Uterus (tissue), 2 donors: ENCODE measurements around the gene TMBIM1.

ENCODE experiments used
- POLR2A ChIP-seq, 2 donors: fragments of 450-650 bp; IDR thresholded peaks; one replicate each; pipeline ENCODE4 v1.6.1; 2016; ENCODE audit warnings: antibody characterized with exemption in 2 of 2, mild to moderate bottlenecking in 1 of 2, moderate library complexity in 1 of 2
- TF ChIP-seq, protein P1 (sequence below), 4 experiments: fragments of 200-600 bp in 2 of 4; fragments of 450-650 bp in 2 of 4; sonication (generic) in 2 of 4; IDR thresholded peaks; one replicate each; pipeline ENCODE4 v1.5.1; 2016 to 2019; ENCODE audit warnings: antibody characterized with exemption in 4 of 4, mild to moderate bottlenecking in 2 of 4, moderate library complexity in 1 of 4

DNA sequence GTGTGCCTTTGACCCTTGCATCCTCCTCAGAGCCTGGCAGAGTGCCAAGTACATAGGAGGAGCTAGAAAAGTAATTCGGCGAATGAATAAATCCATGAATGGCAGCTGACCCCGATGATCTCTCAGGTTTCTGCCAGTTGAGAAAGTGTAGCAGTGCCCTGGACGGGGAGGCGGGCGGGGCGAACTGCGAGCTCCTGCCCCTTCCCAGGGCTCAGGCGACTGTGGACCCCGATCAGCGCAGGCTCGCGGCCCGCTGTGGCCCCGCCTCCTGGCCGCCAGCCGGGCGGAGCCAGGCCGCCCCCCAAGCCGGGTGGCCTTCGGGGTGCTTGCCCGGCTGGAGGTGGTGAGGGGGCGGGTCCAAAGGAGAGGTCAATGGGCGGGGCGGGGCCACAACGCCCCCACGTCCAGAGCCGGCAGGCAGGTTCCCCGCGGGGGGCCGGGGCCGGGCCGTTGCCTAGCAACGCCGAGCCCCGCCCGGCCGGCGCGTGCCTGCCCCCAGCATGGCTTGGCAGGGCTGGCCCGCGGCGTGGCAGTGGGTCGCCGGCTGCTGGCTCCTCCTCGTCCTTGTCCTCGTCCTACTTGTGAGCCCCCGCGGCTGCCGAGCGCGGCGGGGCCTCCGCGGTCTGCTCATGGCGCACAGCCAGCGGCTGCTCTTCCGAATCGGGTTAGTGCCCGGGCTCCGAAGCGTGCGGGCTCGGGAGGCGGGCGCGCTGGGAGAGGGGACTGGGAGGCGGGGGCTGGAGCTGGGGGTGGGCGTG is 30.6 kb upstream of the TMBIM1 start:
- TF ChIP-seq POLR2A (IDR thresholded peaks at IDR 0.05): peak; percentile 18 to 42
- TF ChIP-seq, protein P1, sequence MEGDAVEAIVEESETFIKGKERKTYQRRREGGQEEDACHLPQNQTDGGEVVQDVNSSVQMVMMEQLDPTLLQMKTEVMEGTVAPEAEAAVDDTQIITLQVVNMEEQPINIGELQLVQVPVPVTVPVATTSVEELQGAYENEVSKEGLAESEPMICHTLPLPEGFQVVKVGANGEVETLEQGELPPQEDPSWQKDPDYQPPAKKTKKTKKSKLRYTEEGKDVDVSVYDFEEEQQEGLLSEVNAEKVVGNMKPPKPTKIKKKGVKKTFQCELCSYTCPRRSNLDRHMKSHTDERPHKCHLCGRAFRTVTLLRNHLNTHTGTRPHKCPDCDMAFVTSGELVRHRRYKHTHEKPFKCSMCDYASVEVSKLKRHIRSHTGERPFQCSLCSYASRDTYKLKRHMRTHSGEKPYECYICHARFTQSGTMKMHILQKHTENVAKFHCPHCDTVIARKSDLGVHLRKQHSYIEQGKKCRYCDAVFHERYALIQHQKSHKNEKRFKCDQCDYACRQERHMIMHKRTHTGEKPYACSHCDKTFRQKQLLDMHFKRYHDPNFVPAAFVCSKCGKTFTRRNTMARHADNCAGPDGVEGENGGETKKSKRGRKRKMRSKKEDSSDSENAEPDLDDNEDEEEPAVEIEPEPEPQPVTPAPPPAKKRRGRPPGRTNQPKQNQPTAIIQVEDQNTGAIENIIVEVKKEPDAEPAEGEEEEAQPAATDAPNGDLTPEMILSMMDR (IDR thresholded peaks at IDR 0.05): no peak
